B cell (primary cell): ENCODE results near the gene ARL13A. TPM values are rescaled to one million over a fixed set of nuclear protein-coding genes. Genes with fewer than 3 reads are reported as not detected.

Experiments
- ATAC-seq: fragments of 200-7000 bp; cut with Tn5 transposase; one replicate; pipeline ENCODE4 v1.10.0; 2021; ENCODE audit warnings: low read depth, mild to moderate bottlenecking, moderate number of reproducible peaks, moderate library complexity
- CTCF ChIA-PET: fragments of 350-600 bp; sonication (Branson Sonifier 250); formaldehyde crosslinking; loops from one replicate; lab custom pipeline; 2021; ENCODE audit warnings: antibody characterized with exemption, inconsistent platforms; lab: Charles Lee
- POLR2A ChIA-PET: fragments of 350-600 bp; sonication (Branson Sonifier 250); formaldehyde crosslinking; loops from one replicate; lab custom pipeline; 2021; ENCODE audit warnings: antibody characterized with exemption; lab: Charles Lee
- DNase-seq: peaks from one replicate; pipeline ENCODE4 v3.0.0; 2013
- H2AFZ ChIP-seq: 2 replicates; pipeline ENCODE4 v1.6.1; 2012; ENCODE audit warnings: mild to moderate bottlenecking, low read depth, low read length; ENCODE audit not compliant: insufficient read depth, poor library complexity, severe bottlenecking
- H3K27ac ChIP-seq, 2 donors: 1 replicate in 1 of 2; 2 replicates in 1 of 2; pipeline ENCODE4 v1.5.1; 2012 to 2013; ENCODE audit warnings: low read length in 2 of 2, mild to moderate bottlenecking in 2 of 2, moderate library complexity in 1 of 2
- H3K27me3 ChIP-seq, 4 experiments: fragments of 200-600 bp in 1 of 4; sonication (generic) in 1 of 4; replicated peaks in 1 of 4; 1 replicate in 2 of 4; 2 replicates in 2 of 4; pipeline versions ENCODE4 v1.6.1 to v1.7.0; 2013 to 2016; ENCODE audit warnings: low read length in 3 of 4, mild to moderate bottlenecking in 2 of 4, mixed read lengths in 1 of 4, moderate library complexity in 1 of 4; ENCODE audit not compliant: insufficient read depth in 4 of 4, control insufficient read depth in 3 of 4; ENCODE audit errors: control extremely low read depth in 1 of 4
- H3K36me3 ChIP-seq, 2 experiments: replicated peaks in 1 of 2; 1 replicate in 1 of 2; 2 replicates in 1 of 2; pipeline versions ENCODE4 v1.6.1 to v1.7.1; 2013; ENCODE audit warnings: low read length in 1 of 2; ENCODE audit not compliant: insufficient read depth in 2 of 2, control insufficient read depth in 1 of 2; ENCODE audit errors: control extremely low read depth in 1 of 2, extremely low read depth in 1 of 2
- H3K4me1 ChIP-seq, 2 donors: fragments of 200-600 bp in 1 of 2; sonication (generic) in 1 of 2; 1 replicate in 1 of 2; 2 replicates in 1 of 2; pipeline versions ENCODE4 v1.5.1 to v1.6.1; 2013 to 2017; ENCODE audit warnings: low read length in 2 of 2; ENCODE audit not compliant: control insufficient read depth in 2 of 2, insufficient read depth in 2 of 2
- H3K4me2 ChIP-seq: replicated peaks from 2 replicates; pipeline ENCODE3; 2012; ENCODE audit warnings: mild to moderate bottlenecking, low read depth, low read length; ENCODE audit not compliant: poor library complexity, severe bottlenecking
- H3K4me3 ChIP-seq, 5 experiments: fragments of 200-600 bp in 1 of 5; sonication (generic) in 1 of 5; 1 replicate in 3 of 5; 2 replicates in 2 of 5; pipeline versions ENCODE4 v1.5.1 to v1.7.0; 2011 to 2016; ENCODE audit warnings: low read length in 4 of 5, mild to moderate bottlenecking in 4 of 5, low read depth in 2 of 5, control low read depth in 1 of 5, moderate library complexity in 1 of 5; ENCODE audit not compliant: insufficient read depth in 1 of 5; ENCODE audit errors: control extremely low read depth in 1 of 5, extremely low read depth in 1 of 5
- H3K79me2 ChIP-seq: fragments of 200-600 bp; sonication (generic); one replicate; pipeline ENCODE4 v1.6.0; 2016; ENCODE audit warnings: low read length; ENCODE audit not compliant: control insufficient read depth, insufficient read depth
- H3K9ac ChIP-seq: fragments of 200-600 bp; sonication (generic); 2 replicates; pipeline ENCODE4 v1.6.1; 2017; ENCODE audit warnings: mild to moderate bottlenecking, low read length, moderate library complexity
- H3K9me3 ChIP-seq, 3 donors: one replicate each; pipeline versions ENCODE4 v1.6.1 to v1.7.1; 2013; ENCODE audit warnings: low read length in 2 of 3; ENCODE audit not compliant: control insufficient read depth in 2 of 3, insufficient read depth in 1 of 3; ENCODE audit errors: control extremely low read depth in 1 of 3
- H4K20me1 ChIP-seq: 2 replicates; pipeline ENCODE4 v1.6.0; 2012; ENCODE audit warnings: mild to moderate bottlenecking, low read length; ENCODE audit not compliant: insufficient read depth, control insufficient read depth, poor library complexity, severe bottlenecking
- H3K27ac Mint-ChIP-seq: one replicate; pipeline ENCODE4 v1.8.0; 2021; ENCODE audit warnings: mixed read lengths
- H3K27me3 Mint-ChIP-seq: one replicate; pipeline ENCODE4 v1.8.0; 2021; ENCODE audit warnings: mixed read lengths
- H3K4me1 Mint-ChIP-seq: one replicate; pipeline ENCODE4 v1.8.0; 2021; ENCODE audit warnings: mixed read lengths
- H3K4me3 Mint-ChIP-seq: one replicate; pipeline ENCODE4 v1.8.0; 2021; ENCODE audit warnings: mixed read lengths
- H3K9me3 Mint-ChIP-seq: one replicate; pipeline ENCODE4 v1.8.0; 2022; ENCODE audit warnings: mixed read lengths; ENCODE audit not compliant: insufficient read depth
- EZH2 ChIP-seq: IDR thresholded peaks from 2 replicates; pipeline ENCODE4 v1.6.1; 2012; ENCODE audit warnings: borderline replicate concordance, low read depth, mild to moderate bottlenecking, moderate library complexity, low read length; ENCODE audit not compliant: insufficient read depth, poor library complexity, severe bottlenecking
- WGBS: methylation state at CpG from one replicate; pipeline ENCODE4 v1.1.5; 2013; ENCODE audit warnings: missing lambda C conversion rate; ENCODE audit not compliant: insufficient coverage; 5-methylcytosine and 5-hydroxymethylcytosine counted together
- intact Hi-C: fragments of 100-400 bp; cut with micrococcal nuclease; formaldehyde crosslinking; loops from one replicate; pipeline ENCODE4 v1.10.0; 2022
- polyA minus RNA-seq: library from RNA; depleted of rRNA, polyadenylated mRNA; stranded (reverse); fragments of >200 nt; gene quantifications from 2 replicates; pipeline ENCODE4 v1.2.3, GENCODE V29; 2012
- polyA plus RNA-seq: library from polyadenylated mRNA; depleted of rRNA; stranded (reverse); fragments of >200 nt; gene quantifications from 2 replicates; pipeline ENCODE4 v1.2.3, GENCODE V29; 2012
- total RNA-seq, 2 donors: library from RNA; stranded (reverse); fragments of 120-200 nt in 1 of 2; gene quantifications; 1 replicate in 1 of 2; 2 replicates in 1 of 2; pipeline versions ENCODE4 v1.2.3 to v1.2.4, GENCODE V29; 2013 to 2022
- TF ChIP-seq, protein P1 (sequence below): fragments of 200-600 bp; IDR thresholded peaks from one replicate; pipeline ENCODE4 v1.8.0; 2022; ENCODE audit warnings: antibody characterized with exemption, mild to moderate bottlenecking

ARL13A gene
- not detected in 2 replicates for total RNA-seq
- total RNA-seq (2013): not detected
- not detected in 2 replicates for polyA plus RNA-seq
- not detected in 2 replicates for polyA minus RNA-seq

GRCh38 chrX:100969408-100969807 is at the start of gene ARL13A:
Gene ARL13A, plus strand, starts transcription at chrX:100969708. Its CDS starts 3,982 bp downstream, at chrX:100973690.
- H4K20me1 ChIP-seq: no peaks in the 10 kb centered on the region
- DNase-seq (no peak), ATAC-seq (no peak)
- intact Hi-C loops: no loop called here
- H3K27ac ChIP-seq: no peak within 1 kb of the TSS
- H3K4me1 Mint-ChIP-seq: no peaks in the 10 kb centered on the region
- ChIA-PET POLR2A (no interaction called here), CTCF (no interaction called here)
- no peaks in the 10 kb centered on the region for H3K79me2 ChIP-seq
- TF ChIP-seq EZH2: no peak
- TF ChIP-seq, protein P1, sequence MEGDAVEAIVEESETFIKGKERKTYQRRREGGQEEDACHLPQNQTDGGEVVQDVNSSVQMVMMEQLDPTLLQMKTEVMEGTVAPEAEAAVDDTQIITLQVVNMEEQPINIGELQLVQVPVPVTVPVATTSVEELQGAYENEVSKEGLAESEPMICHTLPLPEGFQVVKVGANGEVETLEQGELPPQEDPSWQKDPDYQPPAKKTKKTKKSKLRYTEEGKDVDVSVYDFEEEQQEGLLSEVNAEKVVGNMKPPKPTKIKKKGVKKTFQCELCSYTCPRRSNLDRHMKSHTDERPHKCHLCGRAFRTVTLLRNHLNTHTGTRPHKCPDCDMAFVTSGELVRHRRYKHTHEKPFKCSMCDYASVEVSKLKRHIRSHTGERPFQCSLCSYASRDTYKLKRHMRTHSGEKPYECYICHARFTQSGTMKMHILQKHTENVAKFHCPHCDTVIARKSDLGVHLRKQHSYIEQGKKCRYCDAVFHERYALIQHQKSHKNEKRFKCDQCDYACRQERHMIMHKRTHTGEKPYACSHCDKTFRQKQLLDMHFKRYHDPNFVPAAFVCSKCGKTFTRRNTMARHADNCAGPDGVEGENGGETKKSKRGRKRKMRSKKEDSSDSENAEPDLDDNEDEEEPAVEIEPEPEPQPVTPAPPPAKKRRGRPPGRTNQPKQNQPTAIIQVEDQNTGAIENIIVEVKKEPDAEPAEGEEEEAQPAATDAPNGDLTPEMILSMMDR: no peak
- H3K27ac Mint-ChIP-seq: no peak within 1 kb of the TSS
- no peaks in the 10 kb centered on the region for H3K9me3 ChIP-seq
- H3K9ac ChIP-seq: no peak within 1 kb of the TSS
- no peak within 1 kb of the TSS for H3K4me2 ChIP-seq
- no CpG with 5 or more reads among the region's 2 CpGs for WGBS
- no peak within 1 kb of the TSS for H3K4me3 ChIP-seq
- H3K4me3 Mint-ChIP-seq: no peak within 1 kb of the TSS
- H3K27me3 ChIP-seq: no peaks in the 10 kb centered on the region
- no peak within 1 kb of the TSS for H2AFZ ChIP-seq
- H3K27me3 Mint-ChIP-seq: no peaks in the 10 kb centered on the region
- H3K4me1 ChIP-seq: no peaks in the 10 kb centered on the region
- H3K9me3 Mint-ChIP-seq: no peaks in the 10 kb centered on the region
- no peaks in the 10 kb centered on the region for H3K36me3 ChIP-seq

DNA sequence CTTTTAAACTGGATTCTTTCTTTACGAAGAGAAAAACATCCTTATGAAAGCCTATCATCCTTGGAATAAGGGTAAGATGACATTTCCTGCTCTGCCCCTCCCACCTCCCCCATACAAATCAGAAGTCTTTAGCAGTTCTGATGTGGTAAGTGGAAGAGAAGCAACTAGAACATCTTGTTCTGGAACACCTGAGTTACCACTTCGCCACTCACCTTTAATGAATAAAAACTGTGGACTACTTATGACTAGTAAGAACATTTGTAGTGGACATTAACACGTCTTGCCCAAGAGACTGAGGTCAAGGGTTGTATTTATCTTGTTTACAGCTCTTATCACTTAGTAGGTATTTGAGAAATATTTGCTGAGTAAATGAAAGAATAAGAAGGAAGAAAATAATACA is 45.1 kb upstream of the ARL13A start:
- H3K9ac ChIP-seq: no peak overlapping the region
- TF ChIP-seq EZH2: no peak
- TF ChIP-seq, protein P1: no peak
- H3K4me2 ChIP-seq: no peak overlapping the region
- CTCF ChIA-PET: no interaction called here
- H3K36me3 ChIP-seq: no peaks in the 10 kb centered on the region
- POLR2A ChIA-PET: no interaction called here
- H3K4me1 Mint-ChIP-seq: peaks cover 32% of the 10 kb centered on the region
- H4K20me1 ChIP-seq: no peaks in the 10 kb centered on the region
- no peak overlapping the region for H3K4me3 Mint-ChIP-seq
- ATAC-seq (no peak), DNase-seq (no peak)
- no peaks in the 10 kb centered on the region for H3K9me3 Mint-ChIP-seq
- H3K27ac ChIP-seq: no peak overlapping the region
- H3K27me3 Mint-ChIP-seq: no peaks in the 10 kb centered on the region
- no peaks in the 10 kb centered on the region for H3K79me2 ChIP-seq
- no CpG with 5 or more reads among the region's 3 CpGs for WGBS
- H3K4me1 ChIP-seq: peaks cover 0 to 20% of the 10 kb centered on the region in 2 donors
- intact Hi-C loops: loop anchor here (10.0 kb wide), 1 partner anchor 100 kb away; the partner anchor contains the start of gene CSTF2
- no peak overlapping the region for H3K4me3 ChIP-seq
- no peaks in the 10 kb centered on the region for H3K9me3 ChIP-seq
- H2AFZ ChIP-seq: no peak overlapping the region
- H3K27ac Mint-ChIP-seq: no peak overlapping the region
- no peaks in the 10 kb centered on the region for H3K27me3 ChIP-seq
